HG03354 (cell line): ENCODE results near the gene ILRUN.
"Not testable (repeated sequence)": the region's sequence is repeated elsewhere in the genome, so short reads cannot be mapped to it uniquely, and the experiment has no call there.

ENCODE experiments used
- ATAC-seq: cut with Tn5 transposase; IDR thresholded peaks from one replicate; pipeline ENCODE4 v1.9.1; 2021; ENCODE audit warnings: mild to moderate bottlenecking; ENCODE audit not compliant: unreplicated experiment, poor library complexity, severe bottlenecking

ILRUN gene

GRCh38 chr6:34701199-34701598 is 4.6 kb upstream of the ILRUN start:
- no peak for ATAC-seq

- ATAC-seq: no peak
Observed at GRCh38 chr6:34697904-34698559, 1.5 kb upstream of the ILRUN start.

DNA sequence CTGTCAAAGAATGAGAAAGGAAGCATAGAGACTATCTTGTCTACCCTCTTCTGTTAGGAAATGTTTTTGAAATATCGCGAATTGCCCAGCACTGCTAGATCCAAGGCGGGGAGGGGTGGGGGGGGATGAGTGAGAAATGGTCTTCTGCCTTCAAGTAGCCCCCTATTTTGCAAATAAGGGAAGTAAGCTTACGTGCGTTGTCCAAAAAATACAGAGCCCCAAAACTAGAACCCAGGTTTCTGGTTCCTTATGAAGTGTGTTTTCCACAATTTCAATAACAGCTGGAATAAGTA is 923 bp upstream of the ILRUN start:
- no peak for ATAC-seq

GRCh38 chr6:34696189-34696738 is 303 bp downstream of the ILRUN start:
- ATAC-seq: peak; percentile 30

DNA sequence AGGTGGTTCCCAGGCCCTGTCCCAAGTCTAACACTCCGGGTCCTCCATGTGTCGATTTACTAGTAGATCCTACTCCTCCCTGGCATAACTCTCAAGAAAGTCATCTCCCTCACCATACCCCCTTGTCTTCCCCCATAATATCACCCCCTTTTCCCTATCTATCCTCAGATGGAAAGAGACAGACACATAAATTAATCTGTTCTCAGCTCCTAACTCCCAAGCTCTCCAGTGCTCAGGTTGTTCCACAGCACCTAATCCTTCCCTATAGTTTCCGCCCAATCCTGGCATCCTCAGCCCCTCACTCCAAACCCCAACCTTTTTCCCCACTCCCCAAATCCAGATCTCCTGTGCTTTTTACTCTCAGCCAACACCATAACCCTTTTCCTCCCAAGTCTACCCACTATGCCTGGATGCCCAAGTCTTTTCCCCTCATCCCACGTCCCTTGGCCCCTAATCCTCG is 808 bp downstream of the ILRUN start:
- ATAC-seq: no peak

- ATAC-seq: no peak
Observed at GRCh38 chr6:34692280-34692679, 4.3 kb downstream of the ILRUN start.

- no peak for ATAC-seq
Observed at GRCh38 chr6:34689742-34690141, 6.8 kb downstream of the ILRUN start.

DNA sequence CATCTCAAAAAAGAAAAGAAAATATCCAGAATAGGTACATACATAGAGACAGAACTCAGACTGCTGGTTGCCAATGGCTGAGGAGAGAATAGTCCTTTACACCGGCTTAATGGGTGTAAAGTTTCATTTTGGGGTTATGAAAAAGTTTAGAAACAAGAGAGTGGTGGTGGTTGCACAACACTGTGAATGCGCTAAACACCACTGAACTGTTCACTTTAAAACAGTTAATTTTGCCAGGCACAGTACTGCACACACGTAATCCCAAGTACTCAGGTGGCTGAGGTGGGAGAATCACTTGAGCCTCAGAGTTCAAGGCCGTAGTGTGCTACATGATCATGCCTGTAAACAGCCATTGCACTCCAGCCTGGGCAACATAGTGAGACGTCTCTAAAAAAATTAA is 7.6 kb downstream of the ILRUN start:
- no peak for ATAC-seq

DNA sequence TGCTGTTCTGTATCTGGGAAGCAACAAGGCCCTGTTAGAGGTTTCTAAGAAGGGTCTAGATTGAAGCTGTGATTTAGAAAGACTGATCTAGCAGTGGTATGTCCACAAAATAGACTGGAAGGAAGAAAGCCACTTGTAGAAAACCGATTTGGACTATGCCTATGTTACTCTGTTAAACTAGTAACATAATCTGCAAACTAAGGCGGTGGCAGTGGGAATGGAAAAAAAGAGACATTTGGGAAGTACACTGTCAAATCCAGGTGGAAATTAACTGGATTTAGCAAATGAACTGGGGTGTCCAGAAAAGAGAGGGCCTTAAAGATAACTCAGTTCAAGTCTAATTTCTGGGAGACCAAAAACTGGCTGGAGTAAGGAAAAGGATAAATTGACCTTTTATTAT is 11.6 kb downstream of the ILRUN start:
- ATAC-seq: no peak

GRCh38 chr6:34684364-34684763 is 12.2 kb downstream of the ILRUN start:
- no peak for ATAC-seq

- peak; percentile 67 for ATAC-seq
Observed at GRCh38 chr6:34680802-34681515, 15.6 kb downstream of the ILRUN start.

DNA sequence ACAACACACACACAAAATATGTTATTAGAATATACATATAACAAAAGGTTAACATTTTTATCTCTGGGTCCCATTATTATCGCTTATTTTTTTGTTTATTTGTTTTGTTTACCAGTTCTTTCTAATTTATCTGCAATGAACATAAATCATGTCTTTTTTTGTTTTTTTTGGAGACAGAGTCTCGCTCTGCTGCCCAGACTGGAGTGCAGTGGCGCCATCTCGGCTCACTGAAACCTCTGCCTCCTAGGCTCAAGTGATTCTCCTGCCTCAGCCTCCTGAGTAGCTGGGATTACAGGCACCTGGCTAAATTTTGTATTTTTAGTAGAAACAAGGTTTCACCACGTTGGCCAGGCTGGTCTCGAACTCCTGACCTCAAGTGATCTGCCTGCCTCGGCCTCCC is 16.3 kb downstream of the ILRUN start:
- ATAC-seq: not testable (repeated sequence)

DNA sequence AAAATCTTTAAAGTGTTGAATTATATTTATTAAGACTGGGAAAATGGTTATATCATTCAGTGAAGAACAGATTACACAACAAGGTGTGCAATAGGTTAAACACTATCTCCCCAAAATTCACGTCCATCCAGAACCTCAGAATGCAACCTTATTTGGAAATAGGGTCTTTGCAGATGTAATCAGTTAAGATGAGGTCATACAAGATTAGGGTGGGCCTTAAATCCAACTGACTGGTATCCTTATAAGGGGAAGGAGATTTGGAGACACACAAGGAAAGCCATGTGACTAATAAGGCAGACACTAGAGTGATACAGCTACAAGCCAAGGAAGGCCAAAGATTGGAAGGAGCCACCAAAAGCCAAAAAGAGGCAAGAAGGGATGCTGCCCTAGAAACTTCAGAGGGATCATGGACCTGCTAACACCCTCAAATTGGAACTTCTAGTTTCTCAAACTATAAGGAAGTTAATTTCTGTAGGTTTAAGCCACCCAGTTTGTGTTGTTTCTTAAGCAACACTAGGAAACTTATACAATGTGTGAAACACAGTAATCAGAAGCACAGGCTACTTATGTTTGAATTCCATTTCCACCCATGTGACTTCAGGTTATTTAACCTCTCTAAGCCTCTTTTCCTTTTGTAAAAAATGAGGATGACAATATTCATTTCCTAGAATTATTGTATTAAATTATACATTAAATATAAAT is 16.9 kb downstream of the ILRUN start:
- ATAC-seq: no peak

GRCh38 chr6:34676140-34676539 is 20.4 kb downstream of the ILRUN start:
- no peak for ATAC-seq

DNA sequence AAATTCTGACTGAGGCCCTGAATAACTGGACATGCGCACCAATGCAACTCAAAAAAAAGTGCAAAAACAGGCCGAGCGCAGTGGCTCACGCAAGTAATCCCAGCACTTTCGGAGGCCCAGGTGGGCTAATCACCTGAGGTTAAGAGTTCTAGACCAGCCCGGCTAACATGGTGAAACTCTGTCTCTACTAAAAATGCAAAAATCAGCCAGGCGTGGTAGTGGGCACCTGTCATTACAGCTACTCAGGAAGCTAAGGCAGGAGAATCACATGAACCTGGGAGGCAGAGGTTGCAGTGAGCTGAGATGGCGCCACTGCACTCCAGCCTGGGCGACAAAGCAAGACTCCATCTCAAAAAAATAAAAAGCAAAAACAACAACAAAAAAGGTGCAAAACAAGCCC is 21.6 kb downstream of the ILRUN start:
- ATAC-seq: not testable (repeated sequence)

DNA sequence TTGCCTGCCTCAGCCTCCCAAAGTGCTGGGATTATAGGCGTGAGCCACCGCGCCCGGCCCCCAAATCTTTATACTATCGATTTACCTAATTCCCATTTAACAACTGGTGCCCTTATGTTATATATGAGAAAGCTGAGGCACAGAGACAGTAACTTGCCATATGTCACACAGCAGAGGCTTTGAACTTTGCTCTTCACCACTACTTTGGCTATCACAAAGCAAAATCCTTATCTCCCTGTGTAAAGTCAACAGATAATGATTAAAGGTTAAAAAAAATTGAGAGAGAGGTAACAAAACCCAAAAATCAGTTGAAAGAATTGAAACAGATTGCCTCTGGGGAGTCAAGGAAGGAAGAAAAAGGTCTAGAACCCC is 22.3 kb downstream of the ILRUN start:
- no peak for ATAC-seq

- ATAC-seq: no peak
Observed at GRCh38 chr6:34673064-34673463, 23.5 kb downstream of the ILRUN start.

DNA sequence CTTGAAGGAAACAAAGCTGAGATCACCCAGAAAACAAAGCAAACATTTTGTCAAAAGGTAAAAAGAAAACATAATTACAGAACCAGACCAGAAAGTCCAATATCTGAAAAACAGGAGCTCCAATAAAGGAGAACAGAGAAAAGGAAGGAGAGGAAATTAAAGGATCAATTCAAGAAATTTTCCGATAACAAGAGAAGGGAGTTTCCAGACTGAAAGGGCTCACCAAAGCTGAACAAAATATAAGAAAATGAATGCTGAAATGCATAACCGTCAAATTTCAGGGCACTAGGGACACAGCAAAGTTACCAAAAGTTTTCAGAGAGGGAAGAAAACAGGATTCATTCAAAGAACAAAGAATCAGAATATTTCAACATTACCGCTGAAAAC is 23.9 kb downstream of the ILRUN start:
- ATAC-seq: no peak

DNA sequence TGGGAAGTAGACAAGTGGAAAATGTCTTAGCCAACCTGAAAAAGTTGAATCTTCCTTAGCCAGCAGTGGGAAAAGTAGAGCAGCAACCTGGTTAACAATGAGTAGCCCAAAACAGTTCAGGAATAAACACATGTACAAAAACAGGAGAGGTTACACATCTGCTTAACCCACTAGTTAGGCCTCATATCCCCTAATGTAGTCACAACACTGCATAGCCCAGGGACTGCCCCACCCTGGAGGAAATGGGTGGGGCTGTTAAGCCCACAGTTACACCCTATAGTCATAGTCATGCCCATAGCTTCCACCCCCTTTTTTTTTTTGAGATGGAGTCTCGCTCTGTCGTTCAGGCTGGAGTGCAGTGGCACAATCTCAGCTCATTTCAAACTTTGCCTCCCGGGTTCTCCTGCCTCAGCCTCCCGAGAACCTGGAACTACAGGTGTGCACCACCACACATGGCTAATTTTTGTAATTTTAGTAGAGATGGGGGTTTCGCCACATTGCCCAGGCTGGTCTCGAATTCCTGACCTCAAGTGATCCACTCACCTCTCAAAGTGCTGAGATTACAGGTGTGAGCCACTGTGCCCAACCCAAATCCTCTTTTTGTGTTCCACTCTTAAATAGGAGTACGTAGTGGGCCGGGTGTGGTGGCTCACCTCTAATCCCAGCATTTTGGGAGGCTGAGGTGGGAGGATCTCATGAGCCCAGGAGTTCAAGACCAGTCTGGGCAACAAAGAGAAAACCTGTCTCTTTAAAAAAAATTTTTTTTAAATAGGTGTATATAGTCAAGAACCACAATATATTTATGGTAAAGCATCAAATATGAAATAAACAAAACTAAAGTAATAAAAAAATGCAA is 24.5 kb downstream of the ILRUN start:
- peak; percentile 77 for ATAC-seq

DNA sequence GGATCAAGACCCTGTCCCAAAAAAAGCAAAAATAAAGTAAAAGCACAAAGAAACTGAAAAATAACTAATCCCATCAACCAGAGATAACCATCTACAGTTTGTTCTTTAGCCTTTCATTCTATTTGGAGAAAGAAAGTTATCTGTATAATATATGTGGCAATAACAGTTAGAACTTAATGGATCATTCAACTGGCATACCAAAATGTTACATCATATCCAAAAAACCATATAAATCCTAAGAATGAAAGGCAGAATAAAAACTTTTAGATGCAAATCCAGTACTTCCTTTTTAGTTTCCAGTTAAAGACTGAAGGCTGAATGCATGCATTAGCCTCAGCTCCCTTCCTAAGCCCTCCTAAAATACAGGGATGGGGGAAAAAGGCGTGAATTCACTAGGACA is 25.2 kb downstream of the ILRUN start:
- ATAC-seq: no peak
